Heart right ventricle (tissue), 16 donors: ENCODE data around the gene NDST3. TPM values are rescaled to one million over a fixed set of nuclear protein-coding genes. Genes with fewer than 3 reads are reported as not detected.

Experiments used
- ATAC-seq, 8 donors: fragments of 200-7000 bp; cut with Tn5 transposase; one replicate each; pipeline ENCODE4 v1.9.1; 2020; ENCODE audit warnings: mild to moderate bottlenecking in 8 of 8, moderate library complexity in 8 of 8, moderate number of reproducible peaks in 1 of 8
- DNase-seq, 2 donors: peaks; one replicate each; pipeline ENCODE4 v3.0.0-alpha.2; 2020
- H3K27ac ChIP-seq, 10 donors: fragments of 200-600 bp; sonication (generic) in 2 of 10; one replicate each; pipeline versions ENCODE4 v1.5.0 to v1.8.0; 2020 to 2022; ENCODE audit warnings: mild to moderate bottlenecking in 3 of 10
- H3K27me3 ChIP-seq, 7 donors: fragments of 200-600 bp; one replicate each; pipeline ENCODE4 v1.8.0; 2021 to 2022; ENCODE audit warnings: mild to moderate bottlenecking in 2 of 7
- H3K36me3 ChIP-seq, 9 donors: fragments of 200-600 bp; sonication (generic) in 1 of 9; one replicate each; pipeline versions ENCODE4 v1.5.0 to v1.8.0; 2020 to 2022; ENCODE audit warnings: mild to moderate bottlenecking in 2 of 9
- H3K4me1 ChIP-seq, 9 donors: fragments of 200-600 bp; sonication (generic) in 1 of 9; one replicate each; pipeline versions ENCODE4 v1.5.0 to v1.8.0; 2020 to 2022; ENCODE audit warnings: mild to moderate bottlenecking in 4 of 9
- H3K4me3 ChIP-seq, 10 donors: fragments of 200-600 bp; sonication (generic) in 2 of 10; one replicate each; pipeline versions ENCODE4 v1.5.0 to v1.8.0; 2020 to 2022; ENCODE audit warnings: mild to moderate bottlenecking in 7 of 10, moderate library complexity in 2 of 10
- H3K9me3 ChIP-seq, 11 donors: fragments of 200-600 bp in 10 of 11; sonication (generic) in 2 of 11; one replicate each; pipeline versions ENCODE4 v1.5.0 to v1.8.0; 2013 to 2022; ENCODE audit warnings: mild to moderate bottlenecking in 2 of 11, control low read depth in 1 of 11, moderate library complexity in 1 of 11
- CTCF ChIP-seq, 9 donors: fragments of 200-600 bp; sonication (generic) in 2 of 9; IDR thresholded peaks; one replicate each; pipeline versions ENCODE4 v1.5.0 to v1.8.0; 2021 to 2022; ENCODE audit warnings: antibody characterized with exemption in 9 of 9, mild to moderate bottlenecking in 5 of 9, moderate library complexity in 1 of 9
- WGBS, 2 donors: extraction: QIAGEN DNeasy Blood & Tissue Kit; methylation state at CpG; one replicate each; pipeline ENCODE4 v1.1.7; 2013; ENCODE audit warnings: inconsistent platforms in 1 of 2; 5-methylcytosine and 5-hydroxymethylcytosine counted together
- intact Hi-C, 10 donors: fragments of 100-400 bp; cut with DNase I; formaldehyde crosslinking; loops; one replicate each; pipeline versions ENCODE4 v1.11.1 to v1.14.2; 2022
- polyA plus RNA-seq, 2 donors: library from polyadenylated mRNA; stranded (reverse); fragments of 200-250 nt; gene quantifications; one replicate each; pipeline ENCODE4 v1.2.3, GENCODE V29; 2013
- total RNA-seq, 10 donors: library from RNA; stranded (reverse); fragmentation: NEBNext Ultra II Directional in 3 of 10; extraction: Animal tissue kit (Norgen Biotek cat#: 25700) in 3 of 10; gene quantifications; one replicate each; pipeline versions ENCODE4 v1.2.1 to v1.2.4, GENCODE V29; 2021 to 2023
- donor health status: Arrhythmogenic right ventricular cardiomyopathy.
- donor health status: ischemic (EF 13 %, LVEDD 7.1; RV severe dilation, severe dysfunction).
- donor health status: healthy with polysubstance abuse.
- donor health status: DM: no; HTN: yes; CAD: no.
- donor health status: DM: no; HTN: no; CAD: no.
- donor health status: ischemic (EF 25% LVEDD 6.9; RV normal size, moderate dysfunction).
- donor health status: ischemic (EF 25% LVEDD 5.7; RV mildly dilated, moderate dysfunction).
- donor health status: healthy.
- donor health status: DM: yes; HTN: yes; CAD: no.
- donor health status: Ischemic cardiomyopathy.
- donor health status: ischemic (EF 35%, LVEDD 5.7; RV mildly dilated, moderate dysfunction).
- donor health status: nonischemic (EF 11% LVEDD 7.7; RV severe dilation, severe dysfunction).
- donor health status: DM: yes; HTN: yes; CAD: no.
- donor health status: PGD.
- donor health status: ischemic (EF 29% LVEDD 5.4; RV normal size, mild dysfunction).
- donor health status: nonischemic (EF 23%, LVEDD 6.1; RV moderate dilation, normal function).

The NDST3 gene
- total and polyA plus RNA-seq, 12 donors: 0.04 TPM; not detected in 11

GRCh38 chr4:118112117-118113046 is 78.1 kb downstream of the NDST3 start:
- intact Hi-C loops: no loop called here
- H3K27me3 ChIP-seq: no peaks in the 10 kb centered on the region
- TF ChIP-seq CTCF (IDR thresholded peaks at IDR 0.05): no peak
- DNase-seq (no peak), ATAC-seq (no peak)
- H3K9me3 ChIP-seq: no peaks in the 10 kb centered on the region
- no peaks in the 10 kb centered on the region for H3K4me1 ChIP-seq
- H3K27ac ChIP-seq: no peak overlapping the region
- no peaks in the 10 kb centered on the region for H3K36me3 ChIP-seq
- H3K4me3 ChIP-seq: no peak overlapping the region
- WGBS, 2 donors: 41 to 42% methylated on average over 2 of the region's 2 CpGs

- ATAC-seq (no peak), DNase-seq (no peak)
- H3K27ac ChIP-seq: no peak overlapping the region
- no peaks in the 10 kb centered on the region for H3K36me3 ChIP-seq
- no peak overlapping the region for H3K4me3 ChIP-seq
- intact Hi-C loops: no loop called here
- 5 to 27% methylated on average over 2 of the region's 2 CpGs for WGBS, 2 donors
- H3K9me3 ChIP-seq: no peaks in the 10 kb centered on the region
- H3K27me3 ChIP-seq: no peaks in the 10 kb centered on the region
- no peak for TF ChIP-seq CTCF (IDR thresholded peaks at IDR 0.05)
- H3K4me1 ChIP-seq: no peaks in the 10 kb centered on the region
Measured at GRCh38 chr4:118113220-118113619, 78.9 kb downstream of the NDST3 start.

GRCh38 chr4:118114720-118115119 is 80.4 kb downstream of the NDST3 start:
- no peaks in the 10 kb centered on the region for H3K27me3 ChIP-seq
- H3K4me3 ChIP-seq: no peak overlapping the region
- H3K4me1 ChIP-seq: no peaks in the 10 kb centered on the region
- no peaks in the 10 kb centered on the region for H3K36me3 ChIP-seq
- DNase-seq: no peak
- 94% methylated on average over 3 of the region's 3 CpGs for WGBS, 2 donors
- no peaks in the 10 kb centered on the region for H3K9me3 ChIP-seq
- TF ChIP-seq CTCF (IDR thresholded peaks at IDR 0.05): no peak
- no peak overlapping the region for H3K27ac ChIP-seq
- intact Hi-C loops: no loop called here
- no peak for ATAC-seq

- Histone ChIP-seq H3K4me1 (no peaks in the 10 kb centered on the region), H3K4me3 (no peak overlapping the region), H3K27ac (no peak overlapping the region), H3K36me3 (no peaks in the 10 kb centered on the region), H3K27me3 (no peaks in the 10 kb centered on the region), H3K9me3 (no peaks in the 10 kb centered on the region)
- DNase-seq (no peak), ATAC-seq (no peak)
- no peak for TF ChIP-seq CTCF (IDR thresholded peaks at IDR 0.05)
- intact Hi-C loops: no loop called here
- 44% methylated on average over 5 of the region's 5 CpGs for WGBS, 2 donors
Measured at GRCh38 chr4:118120120-118120760, 86.0 kb downstream of the NDST3 start.
